ENCODE measurements around the gene MRTFB.

MRTFB gene

GRCh38 chr16:14100825-14101224 is 29.7 kb downstream of the MRTFB start:
- no peak overlapping the region for H3K4me2 ChIP-seq (ENCODE audit: low read length)
- H3K27me3 ChIP-seq (ENCODE audit: low read depth, low read length), result no peaks in the 10 kb centered on the region
- H3K79me2 ChIP-seq (ENCODE audit: low read length), result peaks cover 12% of the 10 kb centered on the region; the same call in 1 of the 2 replicates

DNA sequence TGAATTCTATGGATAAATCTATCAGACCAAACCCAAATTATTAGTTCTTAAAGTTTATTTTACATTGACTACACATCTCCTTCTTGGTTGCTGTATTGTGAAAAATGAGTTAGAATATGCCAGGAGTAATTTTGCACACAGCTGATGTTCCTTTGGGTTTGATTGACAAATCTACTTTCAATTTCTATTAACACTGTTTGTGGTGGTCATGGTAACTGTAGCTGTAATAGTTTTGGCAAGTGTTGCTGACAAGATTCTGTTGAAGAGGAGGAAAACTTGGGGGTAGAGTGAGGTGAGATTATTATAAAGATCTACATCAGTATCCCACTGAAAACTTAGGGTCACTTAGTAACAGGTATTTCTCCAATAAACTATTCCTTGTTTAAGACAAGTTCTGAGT is 30.3 kb downstream of the MRTFB start:
- Histone ChIP-seq H3K4me1 (ENCODE audit: low read length) (peaks cover 8% of the 10 kb centered on the region), H3K9me3 (ENCODE audit: insufficient read depth, low read length) (no peaks in the 10 kb centered on the region), H3K27ac (ENCODE audit: low read length) (no peak overlapping the region), H3K9ac (ENCODE audit: low read length) (no peak overlapping the region), H3K4me3 (ENCODE audit: low read length) (no peak overlapping the region), H3K27me3 (ENCODE audit: low read depth, low read length) (no peaks in the 10 kb centered on the region), H2AFZ (ENCODE audit: low read depth, low read length) (no peak overlapping the region), H4K20me1 (ENCODE audit: insufficient read depth, low read length) (no peaks in the 10 kb centered on the region), H3K36me3 (replicated peaks; ENCODE audit: low read depth, low read length) (no peaks in the 10 kb centered on the region), H3K4me2 (ENCODE audit: low read length) (no peak overlapping the region), H3K79me2 (ENCODE audit: low read length) (peaks cover 12% of the 10 kb centered on the region; the same call in 1 of the 2 replicates)
- TF ChIP-seq, protein P1, sequence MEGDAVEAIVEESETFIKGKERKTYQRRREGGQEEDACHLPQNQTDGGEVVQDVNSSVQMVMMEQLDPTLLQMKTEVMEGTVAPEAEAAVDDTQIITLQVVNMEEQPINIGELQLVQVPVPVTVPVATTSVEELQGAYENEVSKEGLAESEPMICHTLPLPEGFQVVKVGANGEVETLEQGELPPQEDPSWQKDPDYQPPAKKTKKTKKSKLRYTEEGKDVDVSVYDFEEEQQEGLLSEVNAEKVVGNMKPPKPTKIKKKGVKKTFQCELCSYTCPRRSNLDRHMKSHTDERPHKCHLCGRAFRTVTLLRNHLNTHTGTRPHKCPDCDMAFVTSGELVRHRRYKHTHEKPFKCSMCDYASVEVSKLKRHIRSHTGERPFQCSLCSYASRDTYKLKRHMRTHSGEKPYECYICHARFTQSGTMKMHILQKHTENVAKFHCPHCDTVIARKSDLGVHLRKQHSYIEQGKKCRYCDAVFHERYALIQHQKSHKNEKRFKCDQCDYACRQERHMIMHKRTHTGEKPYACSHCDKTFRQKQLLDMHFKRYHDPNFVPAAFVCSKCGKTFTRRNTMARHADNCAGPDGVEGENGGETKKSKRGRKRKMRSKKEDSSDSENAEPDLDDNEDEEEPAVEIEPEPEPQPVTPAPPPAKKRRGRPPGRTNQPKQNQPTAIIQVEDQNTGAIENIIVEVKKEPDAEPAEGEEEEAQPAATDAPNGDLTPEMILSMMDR (IDR thresholded peaks at IDR 0.05; ENCODE audit: low read depth, low read length), result no peak
- TF ChIP-seq EZH2phosphoT487 (IDR thresholded peaks at IDR 0.05; ENCODE audit: low read depth), result no peak

More at GRCh38 chr16:14100825-14101224, 29.7 kb downstream of the MRTFB start:
- TF ChIP-seq EZH2phosphoT487 (IDR thresholded peaks at IDR 0.05; ENCODE audit: low read depth), result no peak
- TF ChIP-seq, protein P1 (IDR thresholded peaks at IDR 0.05; ENCODE audit: low read depth, low read length), result no peak
- Histone ChIP-seq H2AFZ (ENCODE audit: low read depth, low read length) (no peak overlapping the region), H3K27ac (ENCODE audit: low read length) (no peak overlapping the region), H3K9ac (ENCODE audit: low read length) (no peak overlapping the region), H3K36me3 (replicated peaks; ENCODE audit: low read depth, low read length) (no peaks in the 10 kb centered on the region), H4K20me1 (ENCODE audit: insufficient read depth, low read length) (no peaks in the 10 kb centered on the region), H3K9me3 (ENCODE audit: insufficient read depth, low read length) (no peaks in the 10 kb centered on the region), H3K4me3 (ENCODE audit: low read length) (no peak overlapping the region), H3K4me1 (ENCODE audit: low read length) (peaks cover 8% of the 10 kb centered on the region)

DNA sequence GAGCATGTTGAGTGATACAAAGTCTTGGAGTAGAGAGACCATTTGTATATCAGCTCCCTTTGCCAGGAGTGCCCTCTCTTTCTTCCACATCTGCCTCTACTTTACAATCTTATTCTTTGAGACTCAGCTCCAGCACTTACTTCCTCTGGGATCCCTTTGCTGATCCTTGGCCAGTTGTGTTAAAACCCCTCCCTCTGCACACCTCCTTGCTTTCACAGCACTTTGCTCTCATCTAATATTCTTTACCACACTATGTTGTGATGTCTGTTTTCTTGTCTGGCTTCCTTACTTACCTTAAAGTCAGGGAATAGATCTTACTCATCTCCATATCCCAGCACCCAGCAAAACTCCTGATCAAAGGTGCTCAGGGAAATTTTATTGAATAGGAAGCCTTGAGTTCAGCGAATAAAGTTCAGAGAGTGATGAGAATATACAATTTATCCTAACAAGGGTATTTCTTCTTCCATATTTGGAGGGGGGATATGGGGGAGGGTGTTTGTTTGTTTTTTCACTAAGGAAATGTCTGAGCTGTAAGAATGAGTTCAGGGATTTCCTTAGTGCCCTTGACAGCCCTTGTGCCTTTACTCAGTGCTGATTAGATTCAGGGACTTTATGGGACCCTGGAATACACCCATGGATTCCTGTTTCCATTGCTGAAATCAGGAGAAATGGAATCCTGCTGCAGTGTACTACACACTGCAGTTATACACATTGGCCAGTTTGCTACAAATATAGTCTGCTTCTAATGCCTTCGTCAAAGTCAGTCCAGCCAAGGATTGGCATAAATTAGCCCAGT is 32.0 kb downstream of the MRTFB start:
- Histone ChIP-seq H3K4me2 (ENCODE audit: low read length) (no peak overlapping the region), H4K20me1 (ENCODE audit: insufficient read depth, low read length) (no peaks in the 10 kb centered on the region), H3K4me3 (ENCODE audit: low read length) (no peak overlapping the region), H2AFZ (ENCODE audit: low read depth, low read length) (no peak overlapping the region), H3K9ac (ENCODE audit: low read length) (no peak overlapping the region), H3K9me3 (ENCODE audit: insufficient read depth, low read length) (no peaks in the 10 kb centered on the region), H3K4me1 (ENCODE audit: low read length) (peaks cover 8% of the 10 kb centered on the region), H3K27me3 (ENCODE audit: low read depth, low read length) (no peaks in the 10 kb centered on the region), H3K79me2 (ENCODE audit: low read length) (peaks cover 15% of the 10 kb centered on the region), H3K36me3 (replicated peaks; ENCODE audit: low read depth, low read length) (no peaks in the 10 kb centered on the region), H3K27ac (ENCODE audit: low read length) (no peak overlapping the region)
- no peak for TF ChIP-seq EZH2phosphoT487 (IDR thresholded peaks at IDR 0.05; ENCODE audit: low read depth)
- TF ChIP-seq, protein P1 (IDR thresholded peaks at IDR 0.05; ENCODE audit: low read depth, low read length), result no peak

- Histone ChIP-seq H4K20me1 (ENCODE audit: insufficient read depth, low read length) (no peaks in the 10 kb centered on the region), H3K4me3 (ENCODE audit: low read length) (no peak overlapping the region), H3K27ac (ENCODE audit: low read length) (no peak overlapping the region), H3K4me1 (ENCODE audit: low read length) (peaks cover 8% of the 10 kb centered on the region), H3K9me3 (ENCODE audit: insufficient read depth, low read length) (no peaks in the 10 kb centered on the region), H3K4me2 (ENCODE audit: low read length) (no peak overlapping the region), H3K79me2 (ENCODE audit: low read length) (peaks cover 15% of the 10 kb centered on the region), H3K36me3 (replicated peaks; ENCODE audit: low read depth, low read length) (no peaks in the 10 kb centered on the region), H2AFZ (ENCODE audit: low read depth, low read length) (no peak overlapping the region), H3K27me3 (ENCODE audit: low read depth, low read length) (no peaks in the 10 kb centered on the region), H3K9ac (ENCODE audit: low read length) (no peak overlapping the region)
- TF ChIP-seq, protein P1 (IDR thresholded peaks at IDR 0.05; ENCODE audit: low read depth, low read length), result no peak
- no peak for TF ChIP-seq EZH2phosphoT487 (IDR thresholded peaks at IDR 0.05; ENCODE audit: low read depth)
Observed at GRCh38 chr16:14104066-14104465, 32.9 kb downstream of the MRTFB start.
